GM15510 (cell line): ENCODE results near the gene KHNYN.

Source experiments
- POLR2A ChIP-seq: IDR thresholded peaks from 3 replicates; pipeline ENCODE4 v1.6.1; 2011; ENCODE audit warnings: borderline replicate concordance; ENCODE audit not compliant: insufficient read length; ENCODE audit errors: extremely low read depth

KHNYN gene

GRCh38 chr14:24397639-24398292, 32.0 kb upstream of the KHNYN start:
- TF ChIP-seq POLR2A: no peak

- no peak for TF ChIP-seq POLR2A
These were observed 31.5 kb upstream of the KHNYN start for GRCh38 chr14:24398293-24398652.

- TF ChIP-seq POLR2A: no peak
These were observed 30.9 kb upstream of the KHNYN start, which contains the start of gene NYNRIN for GRCh38 chr14:24398653-24399446. NYNRIN (plus strand) TSS chr14:24399003; CDS start chr14:24399247, 244 bp downstream.

- no peak for TF ChIP-seq POLR2A
These were observed 30.3 kb upstream of the KHNYN start for GRCh38 chr14:24399447-24399822.

DNA sequence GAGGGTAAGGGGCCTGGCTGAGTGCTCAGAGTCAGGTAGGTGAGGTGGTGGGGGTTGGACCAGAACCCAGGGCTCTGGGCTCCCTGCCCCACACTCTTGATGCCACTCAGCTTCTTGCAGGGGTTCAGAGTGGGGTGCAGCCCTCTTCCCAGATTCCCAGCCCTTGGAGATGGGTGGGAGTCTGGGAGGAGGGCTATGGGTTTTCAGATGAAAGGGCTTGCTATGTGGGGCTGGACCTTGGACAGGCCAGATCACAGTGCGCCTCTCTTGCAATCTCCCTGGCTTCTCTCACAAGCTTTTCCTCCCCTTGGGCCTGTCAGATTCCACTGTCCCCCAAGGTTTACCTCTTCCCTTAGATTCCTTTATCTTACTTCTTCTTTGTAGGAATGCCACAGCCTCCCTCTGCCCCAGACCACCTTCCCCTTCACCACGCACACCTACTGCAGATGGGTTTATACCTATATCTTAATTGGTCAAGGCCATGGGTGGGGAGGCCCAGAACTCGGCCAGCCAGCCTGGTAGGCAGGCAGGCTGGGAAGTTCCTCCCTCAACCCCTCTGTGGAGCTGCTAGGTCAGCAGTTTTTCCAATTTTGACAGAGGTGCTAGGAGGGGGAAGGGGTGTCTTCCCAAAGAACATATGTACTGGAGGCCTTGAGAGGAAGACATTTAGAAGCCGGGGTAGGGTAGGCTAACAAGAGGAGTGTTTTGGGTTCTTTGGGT, 29.6 kb upstream of the KHNYN start:
- no peak for TF ChIP-seq POLR2A

DNA sequence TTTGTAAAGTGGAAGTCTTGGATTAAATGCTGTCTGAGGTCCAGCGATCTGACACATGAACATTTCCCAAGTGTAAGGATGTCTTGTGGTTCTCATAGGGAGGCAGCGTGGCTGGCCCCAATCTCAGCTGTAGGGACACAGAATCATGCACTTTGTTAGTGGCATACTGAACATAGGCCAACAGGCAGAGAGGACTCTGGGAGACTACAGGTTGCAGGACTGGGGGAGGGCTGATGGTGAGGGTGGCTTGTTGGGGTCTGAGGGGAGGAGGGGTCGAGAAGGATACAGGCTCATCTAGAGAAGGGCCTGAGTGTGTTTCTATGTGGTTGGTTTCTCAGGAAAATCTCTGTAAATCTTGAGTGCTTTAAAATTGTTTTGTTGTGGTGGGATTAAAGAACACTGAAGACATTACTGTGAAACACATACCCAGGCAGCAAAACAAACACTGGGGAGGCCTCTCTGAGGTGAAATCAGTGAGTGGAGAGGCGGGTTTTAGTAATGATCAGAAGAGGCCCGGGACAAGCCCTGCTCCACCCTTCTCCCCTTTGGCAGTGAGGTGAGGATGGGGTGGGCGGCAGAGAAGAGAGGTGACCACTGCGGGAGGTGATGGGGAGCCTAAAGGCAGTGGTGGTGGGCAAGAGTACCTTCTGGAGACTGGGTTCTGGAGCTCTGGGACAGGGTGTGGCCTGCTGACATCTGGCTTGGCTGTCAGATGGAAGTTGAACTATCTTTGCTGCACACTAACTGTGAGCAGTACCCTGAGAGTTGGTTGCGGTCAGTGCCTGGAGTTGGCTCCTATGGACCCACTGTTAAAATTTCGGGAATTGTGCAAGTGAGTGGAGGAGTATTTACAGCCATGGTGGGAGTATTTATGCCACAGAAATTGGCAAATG, 27.7 kb upstream of the KHNYN start:
- no peak for TF ChIP-seq POLR2A

DNA sequence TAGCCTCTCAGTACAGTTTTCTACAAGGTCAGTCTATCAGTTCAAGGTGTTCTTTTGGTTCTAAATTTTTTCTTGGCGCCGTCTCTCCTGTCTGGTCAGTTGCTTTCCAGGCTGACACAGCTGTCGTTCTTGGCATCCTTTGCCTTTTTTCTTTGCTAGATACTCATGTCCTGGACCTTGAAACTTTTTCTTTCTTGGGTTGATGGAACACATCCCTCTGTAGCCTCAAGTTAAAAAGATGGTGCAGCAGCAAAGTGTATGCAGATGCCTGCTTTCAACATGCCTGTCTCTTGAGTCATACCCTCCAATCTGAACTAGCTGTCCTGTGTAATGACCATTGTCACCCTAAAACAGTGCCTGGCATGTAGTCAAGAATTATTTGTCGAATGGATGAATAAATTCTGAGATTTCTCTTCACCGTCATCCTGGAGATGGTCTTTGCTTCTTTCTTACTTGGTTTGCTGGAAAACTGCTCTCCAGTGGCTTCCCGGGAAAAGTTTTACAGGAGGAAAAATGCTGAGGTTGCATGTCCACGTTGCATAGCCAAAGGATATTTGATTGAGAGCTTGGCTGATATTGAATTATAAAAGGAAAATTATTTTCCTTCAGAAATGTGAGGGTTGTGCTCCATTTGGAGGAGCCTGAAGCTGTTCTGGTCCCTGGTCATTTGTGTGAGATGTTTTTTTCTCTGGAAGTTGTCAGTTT, 26.3 kb upstream of the KHNYN start:
- TF ChIP-seq POLR2A: no peak

DNA sequence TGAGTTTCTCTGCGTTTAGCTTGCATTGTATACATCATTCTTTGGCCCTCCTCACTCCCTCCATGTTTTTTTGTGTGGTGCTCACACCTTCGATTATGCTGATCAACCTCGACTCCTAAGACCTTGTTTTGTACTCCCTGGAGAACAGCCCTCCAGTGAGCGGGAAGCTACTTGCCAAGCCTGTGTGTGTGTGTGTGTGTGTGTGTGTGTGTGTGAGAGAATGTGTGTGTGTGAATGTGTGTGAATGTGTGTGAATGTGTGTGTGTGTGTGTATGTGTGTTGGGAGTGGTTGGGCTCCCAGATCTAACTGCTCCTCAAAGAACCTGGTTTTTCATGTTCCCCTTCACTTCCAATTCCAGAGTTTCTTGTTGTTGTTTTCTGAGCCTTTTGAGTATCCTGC, 24.9 kb upstream of the KHNYN start:
- TF ChIP-seq POLR2A: no peak

DNA sequence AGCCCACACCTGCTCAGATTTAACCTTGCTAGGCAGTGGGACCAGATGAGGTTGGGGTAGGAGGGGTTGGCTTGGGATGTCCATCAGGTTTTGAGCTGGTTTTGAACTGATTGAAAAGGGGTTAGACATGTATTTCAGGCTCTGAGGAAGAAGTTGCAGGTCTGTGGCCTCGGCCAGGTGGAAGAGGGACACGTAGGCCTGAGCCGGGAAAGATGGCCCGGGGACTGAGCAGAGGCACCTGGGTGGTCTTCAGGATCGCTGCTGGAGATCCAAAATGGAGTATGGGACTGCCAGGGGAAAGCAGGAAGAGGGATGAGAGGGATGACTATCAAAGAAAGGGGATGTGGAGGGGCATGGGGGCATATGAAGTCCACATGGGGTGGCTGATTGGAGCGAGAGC, 23.3 kb upstream of the KHNYN start:
- no peak for TF ChIP-seq POLR2A

DNA sequence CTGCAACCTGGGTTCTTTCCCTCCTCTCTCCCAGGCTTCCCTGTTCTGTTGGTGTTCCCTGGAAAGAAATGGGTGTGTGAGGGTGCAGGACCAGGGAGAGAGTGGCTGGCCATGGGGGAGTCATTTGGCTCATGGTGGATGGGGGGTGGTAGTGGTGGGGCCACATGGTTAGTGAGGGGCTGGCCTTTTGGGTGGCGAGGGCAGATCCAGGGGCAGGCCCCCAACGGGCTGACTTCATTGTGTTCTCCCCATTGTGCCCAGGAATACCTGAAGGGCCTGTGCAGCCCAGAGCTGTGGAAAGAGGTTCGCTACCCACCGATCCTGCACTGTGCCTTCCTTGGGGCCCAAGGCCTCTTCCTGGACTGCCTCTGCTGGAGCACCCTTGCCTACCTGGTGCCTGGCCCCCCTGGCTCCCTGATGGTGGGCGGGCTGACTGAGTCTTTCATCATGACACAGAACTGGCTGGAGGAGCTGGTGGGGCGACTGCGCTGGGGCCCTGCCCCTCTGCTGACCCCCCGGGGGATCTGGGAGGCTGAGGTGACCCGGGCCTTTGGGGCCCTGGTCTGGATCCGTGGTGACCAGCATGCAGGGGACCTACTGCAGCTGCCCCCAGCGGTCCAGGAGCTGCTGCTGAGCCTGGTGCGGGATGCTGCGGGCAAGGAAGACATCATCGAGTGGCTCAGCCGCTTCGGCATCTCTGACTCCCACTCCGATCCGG, 22.0 kb upstream of the KHNYN start:
- TF ChIP-seq POLR2A: no peak

DNA sequence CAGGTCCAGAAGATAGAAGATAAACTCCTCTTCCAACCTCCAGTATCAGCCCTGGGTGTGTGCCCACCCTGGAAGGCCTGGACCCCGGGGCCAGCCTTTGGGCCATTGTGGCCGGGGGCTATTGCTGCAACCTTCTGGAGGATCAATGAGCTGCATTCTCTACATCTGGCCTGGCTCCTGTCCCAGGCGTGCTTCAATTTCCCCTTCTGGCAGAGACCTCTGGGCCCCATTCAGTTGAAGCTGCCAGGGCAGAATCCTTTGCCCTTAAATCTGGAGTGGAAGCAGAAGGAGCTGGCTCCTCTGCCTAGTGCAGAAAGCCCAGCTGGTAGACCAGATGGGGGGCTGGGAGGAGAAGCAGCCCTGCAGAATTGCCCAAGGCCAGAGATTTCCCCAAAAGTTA, 21.0 kb upstream of the KHNYN start:
- no peak for TF ChIP-seq POLR2A

GRCh38 chr14:24409192-24409591, 20.6 kb upstream of the KHNYN start:
- no peak for TF ChIP-seq POLR2A

GRCh38 chr14:24409956-24410355, 19.8 kb upstream of the KHNYN start:
- TF ChIP-seq POLR2A: no peak
